Central memory CD8-positive, alpha-beta T cell (primary cell): ENCODE data around the gene PACS1.

Experiments
- ATAC-seq: fragments of 150-1000 bp; cut with Tn5 transposase; replicated peaks from 2 replicates; pipeline ENCODE4 v1.10.0; 2022; ENCODE audit warnings: mild to moderate bottlenecking, moderate FRiP score, moderate number of reproducible peaks; ENCODE audit not compliant: poor library complexity, severe bottlenecking; ENCODE audit errors: extremely low read depth
- DNase-seq, 2 donors: peaks; one replicate each; pipeline ENCODE4 v3.0.0; 2021; ENCODE audit warnings: low spot score in 2 of 2
- H3K27ac Mint-ChIP-seq: one replicate; pipeline ENCODE4 v1.8.0; 2022; ENCODE audit warnings: low read depth, mild to moderate bottlenecking, moderate library complexity, mixed read lengths
- H3K27me3 Mint-ChIP-seq: one replicate; pipeline ENCODE4 v1.8.0; 2022; ENCODE audit warnings: mixed read lengths
- H3K36me3 Mint-ChIP-seq: one replicate; pipeline ENCODE4 v1.8.0; 2022; ENCODE audit warnings: mild to moderate bottlenecking, moderate library complexity, mixed read lengths; ENCODE audit not compliant: insufficient read depth
- H3K4me1 Mint-ChIP-seq: one replicate; pipeline ENCODE4 v1.8.0; 2022; ENCODE audit warnings: mixed read lengths
- H3K4me3 Mint-ChIP-seq: one replicate; pipeline ENCODE4 v1.8.0; 2022; ENCODE audit warnings: mild to moderate bottlenecking, moderate library complexity, mixed read lengths
- H3K9me3 Mint-ChIP-seq: one replicate; pipeline ENCODE4 v1.8.0; 2022; ENCODE audit warnings: mixed read lengths

Gene PACS1

GRCh38 chr11:66225066-66225465 lies 155.0 kb downstream of the PACS1 start:
- H3K27ac Mint-ChIP-seq: no peak overlapping the region
- peaks cover 42% of the 10 kb centered on the region for H3K36me3 Mint-ChIP-seq
- no peaks in the 10 kb centered on the region for H3K9me3 Mint-ChIP-seq
- peaks cover 17% of the 10 kb centered on the region for H3K4me1 Mint-ChIP-seq
- ATAC-seq (no peak), DNase-seq (no peak)
- no peak overlapping the region for H3K4me3 Mint-ChIP-seq
- no peaks in the 10 kb centered on the region for H3K27me3 Mint-ChIP-seq

GRCh38 chr11:66226101-66226500 lies 156.0 kb downstream of the PACS1 start:
- Mint-ChIP-seq H3K27me3 (no peaks in the 10 kb centered on the region), H3K4me1 (peaks cover 17% of the 10 kb centered on the region), H3K36me3 (peaks cover 41% of the 10 kb centered on the region), H3K27ac (no peak overlapping the region), H3K9me3 (no peaks in the 10 kb centered on the region), H3K4me3 (no peak overlapping the region)
- no peak for ATAC-seq
- DNase-seq: no peak

DNA sequence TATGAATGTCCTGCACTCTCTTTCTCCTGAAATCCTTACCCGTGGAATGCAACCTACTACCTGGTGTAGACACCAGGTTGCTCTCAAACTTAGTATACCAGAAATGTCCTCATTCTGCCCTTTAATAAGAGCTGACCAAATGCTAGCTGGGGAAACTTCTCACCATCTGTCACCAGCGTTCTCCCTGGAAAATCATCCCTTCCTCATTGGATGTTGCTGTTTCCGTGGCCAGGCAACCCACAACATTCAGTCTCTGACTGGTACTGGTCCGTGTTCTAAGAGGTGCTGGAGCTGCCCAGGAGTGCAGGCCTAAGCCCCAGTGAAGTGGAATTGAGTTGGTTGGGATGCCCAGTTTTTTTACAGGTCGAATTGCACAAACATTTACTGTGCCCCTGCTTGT lies 157.6 kb downstream of the PACS1 start:
- no peaks in the 10 kb centered on the region for H3K27me3 Mint-ChIP-seq
- no peak for ATAC-seq

DNA sequence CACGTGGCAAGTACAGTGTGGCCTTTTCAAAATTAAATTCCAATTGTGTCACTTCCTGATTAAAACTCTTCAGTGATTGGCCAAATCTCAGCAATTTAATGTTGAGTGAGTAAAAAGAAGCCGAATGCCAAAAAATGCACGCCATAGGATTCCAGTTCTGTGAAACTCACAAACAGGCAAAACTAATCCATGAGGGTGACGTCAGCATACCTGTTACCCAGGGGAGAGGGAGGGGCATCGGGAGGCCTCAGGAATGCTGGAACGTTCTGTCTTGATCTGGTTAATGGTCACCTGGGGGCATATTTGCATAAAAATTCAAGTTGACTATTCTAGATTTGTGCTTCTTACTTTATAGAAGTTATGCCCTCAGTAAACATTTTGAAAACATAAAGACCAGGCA lies 158.4 kb downstream of the PACS1 start:
- Mint-ChIP-seq H3K4me3 (no peak overlapping the region), H3K27ac (no peak overlapping the region), H3K36me3 (peaks cover 43% of the 10 kb centered on the region), H3K4me1 (peaks cover 6% of the 10 kb centered on the region), H3K27me3 (no peaks in the 10 kb centered on the region), H3K9me3 (no peaks in the 10 kb centered on the region)
- ATAC-seq (no peak), DNase-seq (no peak)

More for the DNA sequence above, 157.6 kb downstream of the PACS1 start:
- no peak overlapping the region for H3K4me3 Mint-ChIP-seq
- no peak overlapping the region for H3K27ac Mint-ChIP-seq
- peaks cover 7% of the 10 kb centered on the region for H3K4me1 Mint-ChIP-seq
- no peaks in the 10 kb centered on the region for H3K9me3 Mint-ChIP-seq
- DNase-seq: no peak
- H3K36me3 Mint-ChIP-seq: peaks cover 41% of the 10 kb centered on the region

DNA sequence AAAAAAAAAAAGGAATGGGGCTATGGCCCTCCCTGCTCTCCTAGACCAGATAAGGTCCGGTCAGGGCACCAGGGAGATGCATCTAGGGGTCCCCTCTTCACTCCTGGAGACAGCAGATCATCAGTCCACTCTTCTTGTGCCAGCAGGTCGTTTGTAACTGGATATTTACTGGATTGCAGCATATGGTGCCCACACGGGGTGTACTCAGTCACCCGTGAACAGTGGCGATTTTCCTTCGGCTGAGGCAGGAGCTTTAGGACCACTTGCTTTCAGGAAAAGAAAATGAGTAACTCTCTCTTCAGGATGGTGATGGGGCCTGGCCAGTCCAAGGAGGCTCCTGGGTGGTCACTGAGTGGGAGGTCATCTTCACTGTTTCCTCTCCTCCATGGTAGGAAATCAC lies 160.1 kb downstream of the PACS1 start:
- peaks cover 12% of the 10 kb centered on the region for H3K4me1 Mint-ChIP-seq
- H3K4me3 Mint-ChIP-seq: peak overlapping the region; percentile 2
- peaks cover 48% of the 10 kb centered on the region for H3K36me3 Mint-ChIP-seq
- no peak overlapping the region for H3K27ac Mint-ChIP-seq
- DNase-seq (no peak), ATAC-seq (no peak)
- H3K9me3 Mint-ChIP-seq: no peaks in the 10 kb centered on the region
- no peaks in the 10 kb centered on the region for H3K27me3 Mint-ChIP-seq

DNA sequence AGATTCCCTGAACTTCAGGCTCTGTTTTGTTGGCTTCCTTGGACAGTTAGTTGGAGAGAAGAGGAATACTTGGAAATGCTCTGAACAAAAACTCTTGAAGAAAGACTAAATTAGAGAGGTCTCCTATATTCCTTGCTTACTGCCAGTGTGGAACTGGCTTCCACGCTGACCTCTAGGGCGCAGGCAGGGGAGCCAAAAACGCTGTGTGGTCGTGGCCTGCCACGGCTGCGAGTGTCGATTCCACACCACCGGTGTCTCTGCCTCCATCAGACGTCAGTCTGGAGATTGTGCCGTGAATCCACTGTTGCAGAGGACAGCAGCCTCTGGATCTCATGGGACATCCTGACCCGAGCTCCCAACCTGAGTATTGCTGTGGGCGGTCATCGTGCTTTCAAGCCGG lies 160.9 kb downstream of the PACS1 start:
- Mint-ChIP-seq H3K4me3 (no peak overlapping the region), H3K27ac (peak overlapping the region; percentile 35)

DNA sequence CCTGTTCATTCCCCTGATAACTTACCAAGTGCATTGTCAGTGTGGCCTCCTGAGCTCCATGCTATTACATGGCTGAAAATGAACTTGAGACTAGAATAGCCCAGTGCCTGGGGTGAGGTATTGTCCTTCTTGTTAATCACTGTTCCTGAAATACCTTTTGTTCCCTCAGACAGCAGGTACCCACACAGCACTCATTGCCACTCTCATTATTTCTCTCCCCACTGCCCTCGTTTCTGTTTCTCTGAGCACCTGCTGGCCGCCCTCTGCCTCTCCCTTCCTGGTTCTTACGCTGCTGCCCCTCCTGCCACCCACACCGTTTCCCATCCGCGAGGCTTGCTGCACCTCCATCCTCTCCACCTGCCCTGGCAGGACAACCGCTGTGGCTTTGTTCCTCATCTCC lies 161.5 kb downstream of the PACS1 start:
- H3K27me3 Mint-ChIP-seq: no peaks in the 10 kb centered on the region
- DNase-seq: no peak
- no peak overlapping the region for H3K27ac Mint-ChIP-seq
- peaks cover 12% of the 10 kb centered on the region for H3K4me1 Mint-ChIP-seq
- H3K36me3 Mint-ChIP-seq: peaks cover 55% of the 10 kb centered on the region
- H3K9me3 Mint-ChIP-seq: no peaks in the 10 kb centered on the region
- no peak for ATAC-seq
- H3K4me3 Mint-ChIP-seq: no peak overlapping the region

More for the DNA sequence above, 160.9 kb downstream of the PACS1 start:
- ATAC-seq (no peak), DNase-seq (no peak)
- Mint-ChIP-seq H3K36me3 (peaks cover 53% of the 10 kb centered on the region), H3K4me1 (peaks cover 12% of the 10 kb centered on the region), H3K9me3 (no peaks in the 10 kb centered on the region), H3K27me3 (no peaks in the 10 kb centered on the region)

DNA sequence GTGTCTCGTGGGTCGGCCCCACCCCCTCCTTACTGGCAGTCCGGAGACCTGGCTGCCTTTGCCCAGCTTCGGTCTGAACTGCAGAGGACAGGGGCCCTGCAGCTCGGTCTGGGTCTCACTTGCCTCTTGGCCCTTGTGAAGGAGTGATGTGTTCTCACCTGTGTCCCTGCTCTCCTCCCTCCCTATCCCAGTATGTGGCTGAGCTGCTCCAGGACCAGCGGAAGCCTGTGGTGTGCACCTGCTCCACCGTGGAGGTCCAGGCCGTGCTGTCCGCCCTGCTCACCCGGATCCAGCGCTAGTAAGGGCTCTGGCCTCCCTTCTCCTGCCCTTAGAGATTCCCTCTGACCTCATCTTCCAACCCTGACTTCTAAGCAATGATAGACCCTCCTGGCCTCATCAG lies 162.7 kb downstream of the PACS1 start:
- Mint-ChIP-seq H3K4me1 (peaks cover 17% of the 10 kb centered on the region), H3K36me3 (peaks cover 55% of the 10 kb centered on the region)
- no peak for DNase-seq

GRCh38 chr11:66233301-66233700 lies 163.2 kb downstream of the PACS1 start:
- peaks cover 17% of the 10 kb centered on the region for H3K4me1 Mint-ChIP-seq
- no peaks in the 10 kb centered on the region for H3K27me3 Mint-ChIP-seq
- H3K9me3 Mint-ChIP-seq: no peaks in the 10 kb centered on the region
- ATAC-seq: no peak
- H3K27ac Mint-ChIP-seq: peak overlapping the region; percentile 38
- H3K36me3 Mint-ChIP-seq: peaks cover 54% of the 10 kb centered on the region
- H3K4me3 Mint-ChIP-seq: no peak overlapping the region
- DNase-seq: no peak

More for the DNA sequence above, 162.7 kb downstream of the PACS1 start:
- no peak for ATAC-seq
- no peak overlapping the region for H3K4me3 Mint-ChIP-seq
- no peaks in the 10 kb centered on the region for H3K9me3 Mint-ChIP-seq
- H3K27ac Mint-ChIP-seq: no peak overlapping the region
- H3K27me3 Mint-ChIP-seq: no peaks in the 10 kb centered on the region

- no peak overlapping the region for H3K27ac Mint-ChIP-seq
- no peaks in the 10 kb centered on the region for H3K27me3 Mint-ChIP-seq
- H3K36me3 Mint-ChIP-seq: peaks cover 54% of the 10 kb centered on the region
Measured at GRCh38 chr11:66235141-66235540, 165.1 kb downstream of the PACS1 start.

DNA sequence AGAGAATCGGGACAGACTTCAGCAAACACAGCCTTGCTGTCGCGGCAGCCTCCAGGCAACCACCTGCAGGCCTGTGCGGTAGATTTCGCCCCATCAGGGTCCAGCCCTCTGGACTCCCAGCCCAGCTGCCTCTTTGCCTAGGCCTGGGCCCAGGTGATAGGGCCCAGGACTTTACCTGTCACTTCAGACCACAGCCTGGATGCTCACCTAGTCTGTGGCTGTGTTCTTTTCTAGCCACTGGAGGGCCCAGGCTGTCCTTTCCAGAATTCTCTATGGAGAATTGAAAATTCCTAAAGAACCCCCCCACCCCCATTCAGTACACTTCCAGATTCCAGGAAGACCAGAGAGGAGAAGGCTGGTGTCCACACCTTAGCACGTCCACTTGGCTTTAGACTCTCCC lies 167.8 kb downstream of the PACS1 start:
- H3K27me3 Mint-ChIP-seq: no peaks in the 10 kb centered on the region
- no peaks in the 10 kb centered on the region for H3K9me3 Mint-ChIP-seq
- DNase-seq: no peak
- H3K27ac Mint-ChIP-seq: no peak overlapping the region
- H3K36me3 Mint-ChIP-seq: peaks cover 49% of the 10 kb centered on the region
- ATAC-seq: no peak
- H3K4me3 Mint-ChIP-seq: no peak overlapping the region
- peaks cover 12% of the 10 kb centered on the region for H3K4me1 Mint-ChIP-seq

More at GRCh38 chr11:66235141-66235540, 165.1 kb downstream of the PACS1 start:
- ATAC-seq: no peak
- Mint-ChIP-seq H3K9me3 (no peaks in the 10 kb centered on the region), H3K4me3 (no peak overlapping the region), H3K4me1 (peaks cover 12% of the 10 kb centered on the region)
- DNase-seq: no peak

DNA sequence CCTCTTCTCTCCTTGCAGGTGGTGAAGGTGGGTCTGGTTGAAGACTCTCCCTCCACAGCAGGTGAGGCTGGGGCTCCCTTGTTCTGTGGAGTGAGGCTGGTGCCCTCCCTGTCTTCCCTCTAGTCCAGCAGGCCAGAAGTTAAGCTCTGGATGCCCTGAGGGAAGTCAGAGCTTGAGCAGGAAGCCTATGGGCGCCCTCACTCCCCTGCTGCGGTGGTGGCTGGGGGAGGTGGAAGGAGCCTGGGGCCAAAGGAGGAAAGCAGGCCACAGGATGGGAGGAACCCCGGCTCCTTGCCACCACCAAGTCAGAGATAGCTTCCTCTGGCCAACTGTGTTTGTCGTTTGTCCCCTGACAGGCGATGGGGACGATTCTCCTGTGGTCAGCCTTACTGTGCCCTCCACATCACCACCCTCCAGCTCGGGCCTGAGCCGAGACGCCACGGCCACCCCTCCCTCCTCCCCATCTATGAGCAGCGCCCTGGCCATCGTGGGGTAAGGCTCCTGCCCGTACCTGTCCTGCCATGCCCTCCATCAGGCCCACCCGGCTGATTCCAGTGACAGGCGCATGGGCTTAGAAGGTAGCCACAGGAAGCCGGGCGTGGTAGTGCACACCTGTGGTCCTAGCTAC lies 168.8 kb downstream of the PACS1 start:
- Mint-ChIP-seq H3K4me3 (no peak overlapping the region), H3K9me3 (no peaks in the 10 kb centered on the region), H3K4me1 (peaks cover 7% of the 10 kb centered on the region), H3K27me3 (no peaks in the 10 kb centered on the region), H3K36me3 (peaks cover 44% of the 10 kb centered on the region), H3K27ac (no peak overlapping the region)
- DNase-seq: no peak
- ATAC-seq: no peak

DNA sequence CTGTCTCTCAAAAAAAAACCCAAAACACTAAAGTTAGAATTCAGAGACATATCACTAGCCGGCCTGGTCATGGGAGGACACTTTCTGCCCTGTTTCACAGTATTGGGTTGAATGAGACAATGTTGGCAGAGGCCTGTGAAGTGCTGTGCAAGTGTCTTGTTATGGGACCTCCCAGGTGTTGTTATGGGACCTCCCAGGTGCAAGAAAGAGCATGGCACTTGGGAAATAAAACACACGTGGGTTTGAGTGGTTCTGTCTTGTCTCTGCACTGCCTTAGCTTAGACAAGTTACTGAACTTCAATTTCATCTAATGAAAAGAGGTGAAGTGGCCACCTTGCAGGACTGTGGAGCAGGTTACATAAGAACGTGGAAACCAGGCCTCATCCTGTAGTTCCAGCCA lies 169.4 kb downstream of the PACS1 start:
- H3K27ac Mint-ChIP-seq: no peak overlapping the region
- H3K4me3 Mint-ChIP-seq: no peak overlapping the region
- H3K27me3 Mint-ChIP-seq: no peaks in the 10 kb centered on the region
- H3K36me3 Mint-ChIP-seq: peaks cover 43% of the 10 kb centered on the region
- DNase-seq (no peak), ATAC-seq (no peak)
- peaks cover 5% of the 10 kb centered on the region for H3K4me1 Mint-ChIP-seq
- H3K9me3 Mint-ChIP-seq: no peaks in the 10 kb centered on the region
